ENCODE data around the gene LYPD6B. TPM values are rescaled to one million over a fixed set of nuclear protein-coding genes. Genes with fewer than 3 reads are reported as not detected.

LYPD6B gene
- total RNA-seq, 1 donor from 2014 or later: not detected

GRCh38 chr2:149143734-149144133, 105.2 kb downstream of the LYPD6B start:
- Mint-ChIP-seq H3K27ac (ENCODE audit: unreplicated experiment) (no peak overlapping the region), H3K4me3 (no peak overlapping the region), H3K4me1 (no peaks in the 10 kb centered on the region), H3K36me3 (ENCODE audit: low read depth) (no peaks in the 10 kb centered on the region), H3K9me3 (no peaks in the 10 kb centered on the region), H3K27me3 (ENCODE audit: low read depth) (no peaks in the 10 kb centered on the region)
- no peak for DNase-seq (ENCODE audit: low read depth, low spot score)
- TF ChIP-seq CTCF (conservative IDR thresholded peaks at IDR 0.05): no peak

GRCh38 chr2:149145314-149146295, 107.1 kb downstream of the LYPD6B start:
- H3K27me3 Mint-ChIP-seq (ENCODE audit: low read depth): no peaks in the 10 kb centered on the region
- no peaks in the 10 kb centered on the region for H3K36me3 Mint-ChIP-seq (ENCODE audit: low read depth)
- H3K4me3 Mint-ChIP-seq: no peak overlapping the region
- no peak for DNase-seq (ENCODE audit: low read depth, low spot score)
- no peak overlapping the region for H3K27ac Mint-ChIP-seq (ENCODE audit: unreplicated experiment)
- no peaks in the 10 kb centered on the region for H3K4me1 Mint-ChIP-seq
- H3K9me3 Mint-ChIP-seq: no peaks in the 10 kb centered on the region
- no peak for TF ChIP-seq CTCF (conservative IDR thresholded peaks at IDR 0.05)

GRCh38 chr2:149146876-149147275, 108.4 kb downstream of the LYPD6B start:
- DNase-seq (ENCODE audit: low read depth, low spot score): no peak
- Mint-ChIP-seq H3K4me3 (no peak overlapping the region), H3K9me3 (no peaks in the 10 kb centered on the region), H3K27me3 (ENCODE audit: low read depth) (no peaks in the 10 kb centered on the region), H3K27ac (ENCODE audit: unreplicated experiment) (no peak overlapping the region), H3K36me3 (ENCODE audit: low read depth) (no peaks in the 10 kb centered on the region), H3K4me1 (no peaks in the 10 kb centered on the region)
- TF ChIP-seq CTCF (conservative IDR thresholded peaks at IDR 0.05): no peak

GRCh38 chr2:149148194-149149006, 109.9 kb downstream of the LYPD6B start:
- no peak for TF ChIP-seq CTCF (conservative IDR thresholded peaks at IDR 0.05)
- H3K27me3 Mint-ChIP-seq (ENCODE audit: low read depth): no peaks in the 10 kb centered on the region
- DNase-seq (ENCODE audit: low read depth, low spot score): no peak
- no peaks in the 10 kb centered on the region for H3K4me1 Mint-ChIP-seq
- H3K4me3 Mint-ChIP-seq: no peak overlapping the region
- no peaks in the 10 kb centered on the region for H3K9me3 Mint-ChIP-seq
- no peaks in the 10 kb centered on the region for H3K36me3 Mint-ChIP-seq (ENCODE audit: low read depth)
- no peak overlapping the region for H3K27ac Mint-ChIP-seq (ENCODE audit: unreplicated experiment)

- Mint-ChIP-seq H3K27ac (ENCODE audit: unreplicated experiment) (no peak overlapping the region), H3K4me1 (no peaks in the 10 kb centered on the region), H3K27me3 (ENCODE audit: low read depth) (no peaks in the 10 kb centered on the region), H3K9me3 (no peaks in the 10 kb centered on the region), H3K36me3 (ENCODE audit: low read depth) (no peaks in the 10 kb centered on the region), H3K4me3 (no peak overlapping the region)
- no peak for TF ChIP-seq CTCF (conservative IDR thresholded peaks at IDR 0.05)
- DNase-seq (ENCODE audit: low read depth, low spot score): no peak
These were observed 110.5 kb downstream of the LYPD6B start for GRCh38 chr2:149149007-149149297.

Measured in neural crest cell (in vitro differentiated cells).